ENCODE measurements around the gene BCL2L11.
A peak's percentile ranks its signal among the peaks of the same experiment; 100 is the strongest.

Gene BCL2L11

DNA sequence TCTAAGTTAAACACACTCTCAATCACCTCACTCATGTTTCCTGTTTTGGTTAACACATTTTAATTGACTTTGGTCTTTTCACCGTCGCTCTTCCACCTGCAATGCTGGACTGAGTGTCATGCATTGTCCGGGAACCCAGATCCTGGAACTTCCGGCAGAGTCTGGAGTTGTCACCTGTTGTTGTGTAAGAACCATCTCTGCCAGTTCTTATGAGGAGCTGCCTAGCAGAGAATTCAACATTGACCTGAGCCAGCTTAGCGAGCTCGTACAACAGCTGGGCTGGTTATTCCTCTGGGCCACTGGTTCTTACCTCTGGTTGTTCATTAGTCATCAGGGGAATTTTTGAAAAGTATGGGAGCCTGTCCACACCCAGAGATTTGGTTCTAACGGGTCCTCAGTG, 75.7 kb downstream of the BCL2L11 start:
- Histone ChIP-seq H3K27ac (ENCODE audit: low read length) (no peak overlapping the region), H4K20me1 (ENCODE audit: insufficient read depth, low read length) (no peaks in the 10 kb centered on the region), H3K79me2 (ENCODE audit: low read length) (no peaks in the 10 kb centered on the region), H3K4me1 (ENCODE audit: low read length) (peaks cover 36% of the 10 kb centered on the region), H3K4me2 (ENCODE audit: low read length) (no peak overlapping the region), H3K27me3 (ENCODE audit: low read depth, low read length) (peaks cover 40% of the 10 kb centered on the region), H2AFZ (ENCODE audit: low read depth, low read length) (no peak overlapping the region), H3K36me3 (replicated peaks; ENCODE audit: low read depth, low read length) (no peaks in the 10 kb centered on the region), H3K9ac (ENCODE audit: low read length) (no peak overlapping the region), H3K4me3 (ENCODE audit: low read length) (no peak overlapping the region), H3K9me3 (ENCODE audit: insufficient read depth, low read length) (no peaks in the 10 kb centered on the region)
- TF ChIP-seq, protein P1, sequence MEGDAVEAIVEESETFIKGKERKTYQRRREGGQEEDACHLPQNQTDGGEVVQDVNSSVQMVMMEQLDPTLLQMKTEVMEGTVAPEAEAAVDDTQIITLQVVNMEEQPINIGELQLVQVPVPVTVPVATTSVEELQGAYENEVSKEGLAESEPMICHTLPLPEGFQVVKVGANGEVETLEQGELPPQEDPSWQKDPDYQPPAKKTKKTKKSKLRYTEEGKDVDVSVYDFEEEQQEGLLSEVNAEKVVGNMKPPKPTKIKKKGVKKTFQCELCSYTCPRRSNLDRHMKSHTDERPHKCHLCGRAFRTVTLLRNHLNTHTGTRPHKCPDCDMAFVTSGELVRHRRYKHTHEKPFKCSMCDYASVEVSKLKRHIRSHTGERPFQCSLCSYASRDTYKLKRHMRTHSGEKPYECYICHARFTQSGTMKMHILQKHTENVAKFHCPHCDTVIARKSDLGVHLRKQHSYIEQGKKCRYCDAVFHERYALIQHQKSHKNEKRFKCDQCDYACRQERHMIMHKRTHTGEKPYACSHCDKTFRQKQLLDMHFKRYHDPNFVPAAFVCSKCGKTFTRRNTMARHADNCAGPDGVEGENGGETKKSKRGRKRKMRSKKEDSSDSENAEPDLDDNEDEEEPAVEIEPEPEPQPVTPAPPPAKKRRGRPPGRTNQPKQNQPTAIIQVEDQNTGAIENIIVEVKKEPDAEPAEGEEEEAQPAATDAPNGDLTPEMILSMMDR (IDR thresholded peaks at IDR 0.05; ENCODE audit: low read depth, low read length), result no peak
- TF ChIP-seq EZH2phosphoT487 (IDR thresholded peaks at IDR 0.05; ENCODE audit: low read depth), result no peak

DNA sequence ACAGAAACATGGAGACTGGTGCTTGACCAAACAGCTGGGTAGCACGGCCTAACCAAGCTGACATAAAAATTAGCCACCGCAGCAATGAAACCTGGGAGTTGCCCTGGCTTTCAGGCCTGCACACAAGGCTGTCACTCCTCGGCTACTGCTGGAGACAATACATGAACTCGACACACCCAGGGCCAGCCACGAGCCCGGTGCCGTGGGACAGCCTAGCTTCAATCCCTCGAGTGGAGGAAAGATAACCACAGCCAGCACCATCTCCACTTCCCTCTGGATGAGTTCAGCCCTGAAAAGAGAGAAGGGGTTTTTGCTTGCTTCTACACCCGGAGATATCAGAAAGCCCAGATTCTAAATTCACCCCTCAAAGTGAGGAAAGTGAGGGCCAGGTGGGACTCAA, 78.0 kb downstream of the BCL2L11 start:
- no peak overlapping the region for H3K4me3 ChIP-seq (ENCODE audit: low read length)
- H3K27me3 ChIP-seq (ENCODE audit: low read depth, low read length), result peaks cover 34% of the 10 kb centered on the region
- H2AFZ ChIP-seq (ENCODE audit: low read depth, low read length), result no peak overlapping the region

DNA sequence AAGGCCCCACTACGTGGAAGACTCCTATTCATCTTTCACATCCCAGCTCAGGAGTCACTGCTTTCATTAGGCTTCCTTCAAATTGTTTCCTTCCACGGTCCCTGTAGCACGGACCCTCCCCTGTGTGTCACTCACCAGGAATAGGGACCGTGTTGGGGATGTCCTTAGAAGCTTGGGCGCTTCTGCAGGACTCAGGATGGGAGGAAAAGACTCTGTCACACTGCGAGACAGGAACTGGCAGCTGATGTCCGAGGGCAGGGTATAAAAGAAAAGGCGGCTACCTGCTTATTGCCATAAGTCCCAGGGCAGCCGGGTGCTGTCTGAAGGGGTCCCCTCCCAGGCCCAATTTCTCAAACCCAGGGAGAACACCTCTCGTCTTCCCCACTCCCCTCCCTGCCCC, 79.1 kb downstream of the BCL2L11 start:
- H2AFZ ChIP-seq (ENCODE audit: low read depth, low read length), result no peak overlapping the region
- no peak overlapping the region for H3K4me3 ChIP-seq (ENCODE audit: low read length)
- no peaks in the 10 kb centered on the region for H4K20me1 ChIP-seq (ENCODE audit: insufficient read depth, low read length)
- H3K79me2 ChIP-seq (ENCODE audit: low read length), result no peaks in the 10 kb centered on the region
- no peak overlapping the region for H3K4me2 ChIP-seq (ENCODE audit: low read length)
- TF ChIP-seq, protein P1 (IDR thresholded peaks at IDR 0.05; ENCODE audit: low read depth, low read length), result no peak
- no peak for TF ChIP-seq EZH2phosphoT487 (IDR thresholded peaks at IDR 0.05; ENCODE audit: low read depth)
- H3K27ac ChIP-seq (ENCODE audit: low read length), result no peak overlapping the region
- peaks cover 39% of the 10 kb centered on the region for H3K4me1 ChIP-seq (ENCODE audit: low read length)
- H3K27me3 ChIP-seq (ENCODE audit: low read depth, low read length), result peaks cover 34% of the 10 kb centered on the region
- no peaks in the 10 kb centered on the region for H3K36me3 ChIP-seq (replicated peaks; ENCODE audit: low read depth, low read length)
- no peak overlapping the region for H3K9ac ChIP-seq (ENCODE audit: low read length)
- H3K9me3 ChIP-seq (ENCODE audit: insufficient read depth, low read length), result no peaks in the 10 kb centered on the region

More for the DNA sequence above, 78.0 kb downstream of the BCL2L11 start:
- H3K4me2 ChIP-seq (ENCODE audit: low read length), result no peak overlapping the region
- TF ChIP-seq, protein P1 (IDR thresholded peaks at IDR 0.05; ENCODE audit: low read depth, low read length), result no peak
- TF ChIP-seq EZH2phosphoT487 (IDR thresholded peaks at IDR 0.05; ENCODE audit: low read depth), result no peak
- H3K79me2 ChIP-seq (ENCODE audit: low read length), result no peaks in the 10 kb centered on the region
- H3K9ac ChIP-seq (ENCODE audit: low read length), result no peak overlapping the region
- no peaks in the 10 kb centered on the region for H3K36me3 ChIP-seq (replicated peaks; ENCODE audit: low read depth, low read length)
- no peaks in the 10 kb centered on the region for H4K20me1 ChIP-seq (ENCODE audit: insufficient read depth, low read length)
- no peaks in the 10 kb centered on the region for H3K9me3 ChIP-seq (ENCODE audit: insufficient read depth, low read length)
- no peak overlapping the region for H3K27ac ChIP-seq (ENCODE audit: low read length)
- H3K4me1 ChIP-seq (ENCODE audit: low read length), result peaks cover 42% of the 10 kb centered on the region

DNA sequence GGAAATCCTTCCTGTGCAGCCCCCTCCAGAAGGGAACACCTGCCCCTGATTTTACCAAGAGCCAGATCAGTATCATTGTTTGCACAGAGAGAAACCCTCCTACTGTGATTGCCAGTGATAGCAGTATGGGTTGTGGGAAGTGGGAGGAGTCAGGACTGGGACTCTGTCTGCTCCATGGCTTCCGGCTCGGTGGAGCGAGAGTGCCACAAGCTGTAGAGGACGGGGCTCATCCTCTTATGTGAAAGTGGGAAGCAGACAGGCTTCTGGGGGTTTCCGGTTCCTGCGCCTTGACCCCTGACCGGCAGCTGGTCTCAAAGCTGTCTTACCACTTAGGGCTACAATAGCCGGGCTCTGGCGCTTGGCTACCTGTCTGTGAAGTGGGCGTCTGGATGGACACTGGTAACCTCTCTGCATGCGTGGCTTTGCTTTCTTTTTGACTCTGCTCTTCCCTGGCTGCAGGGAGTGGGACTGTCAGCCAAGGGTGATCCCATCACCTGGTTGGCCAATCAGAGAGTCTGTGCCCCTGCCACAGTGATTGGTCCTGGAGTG, 79.7 kb downstream of the BCL2L11 start:
- no peaks in the 10 kb centered on the region for H3K36me3 ChIP-seq (replicated peaks; ENCODE audit: low read depth, low read length)
- H2AFZ ChIP-seq (ENCODE audit: low read depth, low read length), result no peak overlapping the region
- H3K4me3 ChIP-seq (ENCODE audit: low read length), result no peak overlapping the region
- H4K20me1 ChIP-seq (ENCODE audit: insufficient read depth, low read length), result no peaks in the 10 kb centered on the region
- peaks cover 34% of the 10 kb centered on the region for H3K4me1 ChIP-seq (ENCODE audit: low read length)
- H3K9ac ChIP-seq (ENCODE audit: low read length), result no peak overlapping the region
- H3K4me2 ChIP-seq (ENCODE audit: low read length), result 0 out of 2 replicates have a peak overlapping the region, but pooled peaks have one; percentile 16
- TF ChIP-seq EZH2phosphoT487 (IDR thresholded peaks at IDR 0.05; ENCODE audit: low read depth), result no peak
- TF ChIP-seq, protein P1 (IDR thresholded peaks at IDR 0.05; ENCODE audit: low read depth, low read length), result no peak
- H3K9me3 ChIP-seq (ENCODE audit: insufficient read depth, low read length), result no peaks in the 10 kb centered on the region
- peaks cover 31% of the 10 kb centered on the region for H3K27me3 ChIP-seq (ENCODE audit: low read depth, low read length)
- H3K79me2 ChIP-seq (ENCODE audit: low read length), result no peaks in the 10 kb centered on the region
- no peak overlapping the region for H3K27ac ChIP-seq (ENCODE audit: low read length)
